Hindlimb muscle (tissue), 1 donor: ENCODE results near the gene TASOR2. TPM values are rescaled to one million over a fixed set of nuclear protein-coding genes. Genes with fewer than 3 reads are reported as not detected.
A peak's percentile ranks its signal among the peaks of the same experiment; 100 is the strongest.

ENCODE experiments used
- DNase-seq: peaks from one replicate; pipeline ENCODE4 v3.0.0-alpha.2; 2013
- polyA plus RNA-seq: library from polyadenylated mRNA; unstranded; fragments of 120-200 nt; gene quantifications from one replicate; pipeline ENCODE4 v1.2.1, GENCODE V29; 2013; ENCODE audit not compliant: insufficient read length

TASOR2 gene
- polyA plus RNA-seq, 1 donor = 29.3 TPM

DNA sequence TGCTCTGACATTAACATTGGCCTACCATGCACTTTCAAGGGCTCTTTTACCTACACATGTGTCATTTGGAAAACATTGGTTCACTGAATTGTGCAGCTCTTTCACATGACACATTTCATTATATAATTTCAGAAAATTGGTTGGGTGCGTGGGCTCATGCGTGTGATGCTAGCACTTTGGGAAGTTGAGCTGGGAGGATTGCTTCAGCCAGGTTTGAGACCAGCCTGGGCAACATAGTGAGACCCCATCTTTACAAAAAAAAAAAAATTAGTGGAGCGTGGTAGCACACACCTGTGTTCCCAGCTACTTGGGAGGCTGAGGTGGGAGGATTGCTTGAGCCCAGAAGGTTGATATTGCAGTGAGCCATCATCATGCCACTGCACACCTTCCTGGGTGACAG is 3.9 kb downstream of the TASOR2 start:
- DNase-seq = no peak

- no peak for DNase-seq
Measured at GRCh38 chr10:5691786-5692185, 7.1 kb downstream of the TASOR2 start.

- DNase-seq = peak; percentile 58
Measured at GRCh38 chr10:5692461-5693358, 8.1 kb downstream of the TASOR2 start.

DNA sequence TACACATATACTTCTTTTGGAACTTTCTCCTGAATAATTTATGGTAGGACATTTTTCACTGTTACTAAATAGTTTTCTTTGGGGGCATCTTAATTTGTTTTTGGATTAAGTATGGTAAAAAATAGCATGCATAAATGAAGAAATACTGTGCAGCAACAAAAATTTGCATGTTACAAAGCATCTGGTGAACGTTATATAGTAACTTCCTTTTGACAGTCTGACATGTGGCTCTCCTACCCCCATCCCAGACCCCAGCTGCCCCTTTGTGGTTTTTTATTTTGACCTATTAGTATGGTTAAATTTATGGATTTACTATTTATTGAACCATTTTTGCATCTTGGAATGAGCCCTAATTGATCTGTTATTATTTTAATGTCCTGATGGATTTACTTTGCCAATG is 9.9 kb downstream of the TASOR2 start:
- DNase-seq = no peak

GRCh38 chr10:5697342-5697741 is 12.7 kb downstream of the TASOR2 start:
- DNase-seq = no peak

- no peak for DNase-seq
Measured at GRCh38 chr10:5698062-5698461, 13.4 kb downstream of the TASOR2 start.

- no peak for DNase-seq
Measured at GRCh38 chr10:5708356-5708755, 23.7 kb downstream of the TASOR2 start.

DNA sequence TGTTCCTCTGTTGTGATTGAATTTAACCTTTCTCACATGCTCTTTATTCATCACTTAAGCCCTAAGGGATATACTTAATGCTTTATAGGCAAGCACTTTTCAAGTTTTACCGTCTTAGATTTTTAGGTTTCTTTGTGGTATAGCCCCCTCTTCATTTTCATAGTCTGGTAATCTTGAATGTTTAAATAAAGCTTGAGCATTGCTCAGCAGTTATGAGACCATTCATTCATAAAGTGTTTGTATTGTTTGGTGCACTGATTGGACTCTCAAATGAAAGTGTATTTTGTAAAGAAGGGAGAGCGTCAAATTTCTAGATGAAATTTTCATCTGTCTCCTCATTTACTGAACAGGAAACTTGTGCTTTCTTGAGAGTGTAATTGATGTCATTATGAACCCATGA is 25.2 kb downstream of the TASOR2 start:
- no peak for DNase-seq

GRCh38 chr10:5710859-5711258 is 26.2 kb downstream of the TASOR2 start:
- DNase-seq = no peak

DNA sequence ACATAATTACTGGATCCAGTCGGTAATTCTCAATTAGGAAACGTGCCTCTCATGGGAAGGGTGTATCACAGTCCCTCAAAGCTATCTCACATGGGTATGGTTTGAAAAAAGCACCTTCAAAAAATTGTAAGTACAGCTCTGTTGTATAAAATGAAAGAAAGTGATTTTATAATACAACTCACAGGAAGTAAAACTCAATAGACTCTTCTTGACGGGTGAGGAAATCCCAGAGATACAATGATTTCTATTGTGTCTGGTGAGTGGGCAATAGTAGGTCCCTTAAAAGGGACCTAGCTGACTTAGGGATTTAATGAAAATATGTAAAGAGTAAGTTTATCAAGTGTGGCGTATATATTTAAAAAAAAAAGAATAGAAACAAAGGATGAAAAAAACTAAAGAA is 27.0 kb downstream of the TASOR2 start:
- no peak for DNase-seq

DNA sequence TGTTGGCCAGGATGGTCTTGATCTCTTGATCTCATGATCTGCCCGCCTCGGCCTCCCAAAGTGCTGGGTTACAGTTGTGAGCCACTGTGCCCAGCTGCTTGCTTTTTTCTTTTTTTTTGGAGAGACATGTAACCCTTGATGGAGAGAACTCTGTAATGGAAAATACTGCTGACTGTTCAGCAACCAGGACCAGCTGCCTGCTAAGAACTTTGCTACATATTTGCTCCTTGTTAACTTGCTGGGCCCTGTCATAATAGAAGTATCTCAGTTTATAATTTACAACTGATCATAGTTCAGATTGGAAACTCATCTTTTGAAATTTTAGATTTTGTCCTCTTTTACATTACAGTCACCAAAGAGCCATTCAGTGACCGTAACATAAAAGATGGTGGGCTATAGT is 34.9 kb downstream of the TASOR2 start:
- no peak for DNase-seq

- no peak for DNase-seq
Measured at GRCh38 chr10:5720182-5720581, 35.5 kb downstream of the TASOR2 start.

GRCh38 chr10:5723692-5724091 is 39.1 kb downstream of the TASOR2 start:
- DNase-seq = no peak

DNA sequence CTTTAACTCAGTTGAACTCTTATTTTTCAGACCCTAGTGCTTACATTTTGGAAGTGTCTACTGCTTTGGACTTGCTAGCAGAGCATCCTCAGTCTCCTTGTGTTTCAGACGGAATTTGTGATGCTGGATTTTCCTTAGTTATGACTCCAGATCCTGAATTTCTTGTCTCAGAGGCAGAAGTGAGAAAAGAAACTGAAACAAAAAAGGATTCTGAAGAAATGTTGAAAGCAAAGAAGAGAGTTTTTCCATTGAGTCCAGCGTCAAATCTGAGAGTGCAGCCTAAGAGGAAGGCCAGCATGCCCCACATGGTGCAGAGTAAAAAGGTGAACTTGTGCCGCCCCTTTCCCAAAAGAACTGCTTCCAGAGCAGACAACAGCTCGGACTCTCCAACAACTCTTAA is 46.1 kb downstream of the TASOR2 start:
- no peak for DNase-seq

DNA sequence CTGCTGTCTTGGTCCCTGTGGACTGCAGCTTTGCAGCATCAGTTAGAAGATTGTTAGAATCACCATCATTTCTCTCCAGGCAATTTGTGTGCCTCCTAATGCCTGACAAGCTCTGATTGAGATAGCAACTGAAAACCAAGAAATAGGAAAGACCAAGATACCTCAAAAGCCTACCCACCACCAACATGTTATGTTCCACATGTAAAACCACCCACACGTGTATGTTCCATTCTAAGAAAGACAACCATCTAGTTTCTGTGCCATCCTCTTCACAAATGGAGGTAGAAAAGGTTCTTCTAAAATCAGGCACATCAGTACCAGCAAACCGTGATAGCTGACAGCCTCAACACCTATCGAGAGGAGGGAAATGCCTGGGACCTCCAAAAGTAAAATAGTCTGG is 46.9 kb downstream of the TASOR2 start:
- DNase-seq = no peak

GRCh38 chr10:5732141-5732540 is 47.5 kb downstream of the TASOR2 start:
- DNase-seq = no peak

Other genes starting within 250 kb of the TASOR2 start
- gene CALML5, start 185.3 kb upstream of the TASOR2 start, polyA plus RNA-seq = 0.99 TPM
- 0.45 TPM for gene CALML3, start 159.9 kb upstream of the TASOR2 start, polyA plus RNA-seq
- 13.5 TPM for gene ASB13, start 18.2 kb upstream of the TASOR2 start, polyA plus RNA-seq
- 212 TPM for gene GDI2, start 128.6 kb downstream of the TASOR2 start, polyA plus RNA-seq
- 6.4 TPM for gene ANKRD16, start 205.1 kb downstream of the TASOR2 start, polyA plus RNA-seq
- 44.1 TPM for gene FBH1, start 205.4 kb downstream of the TASOR2 start, polyA plus RNA-seq